Measurements from ENCODE around the gene HMGXB4. TPM values are rescaled to one million over a fixed set of nuclear protein-coding genes. Genes with fewer than 3 reads are reported as not detected.

The HMGXB4 gene
- total RNA-seq, 1 donor from 2014 or later: 38.2 TPM

- no peak overlapping the region for H3K27ac Mint-ChIP-seq
- peaks cover 13% of the 10 kb centered on the region for H3K27me3 Mint-ChIP-seq (ENCODE audit: low read depth)
- no peak for TF ChIP-seq CTCF (IDR thresholded peaks at IDR 0.05; ENCODE audit: unreplicated experiment)
- H3K4me1 Mint-ChIP-seq: peaks cover 8% of the 10 kb centered on the region
- no peak for DNase-seq (ENCODE audit: low spot score in 2 of 2, unreplicated experiment in 2 of 2)
- no peaks in the 10 kb centered on the region for H3K9me3 Mint-ChIP-seq
- H3K36me3 Mint-ChIP-seq: no peaks in the 10 kb centered on the region
- H3K4me3 Mint-ChIP-seq: no peak overlapping the region
These were observed 42.3 kb upstream of the HMGXB4 start for GRCh38 chr22:35214968-35215367.

GRCh38 chr22:35215993-35216392 is 41.3 kb upstream of the HMGXB4 start:
- H3K4me1 Mint-ChIP-seq: peaks cover 8% of the 10 kb centered on the region
- TF ChIP-seq CTCF (IDR thresholded peaks at IDR 0.05; ENCODE audit: unreplicated experiment): no peak

GRCh38 chr22:35217527-35217926 is 39.8 kb upstream of the HMGXB4 start:
- H3K4me3 Mint-ChIP-seq: no peak overlapping the region
- peaks cover 17% of the 10 kb centered on the region for H3K27me3 Mint-ChIP-seq (ENCODE audit: low read depth)
- no peaks in the 10 kb centered on the region for H3K4me1 Mint-ChIP-seq
- no peak overlapping the region for H3K27ac Mint-ChIP-seq
- H3K36me3 Mint-ChIP-seq: no peaks in the 10 kb centered on the region
- no peak for TF ChIP-seq CTCF (IDR thresholded peaks at IDR 0.05; ENCODE audit: unreplicated experiment)
- H3K9me3 Mint-ChIP-seq: no peaks in the 10 kb centered on the region
- DNase-seq (ENCODE audit: low spot score in 2 of 2, unreplicated experiment in 2 of 2): no peak

More at GRCh38 chr22:35215993-35216392, 41.3 kb upstream of the HMGXB4 start:
- DNase-seq (ENCODE audit: low spot score in 2 of 2, unreplicated experiment in 2 of 2): no peak
- peaks cover 14% of the 10 kb centered on the region for H3K27me3 Mint-ChIP-seq (ENCODE audit: low read depth)
- H3K4me3 Mint-ChIP-seq: no peak overlapping the region
- H3K27ac Mint-ChIP-seq: no peak overlapping the region
- no peaks in the 10 kb centered on the region for H3K9me3 Mint-ChIP-seq
- H3K36me3 Mint-ChIP-seq: no peaks in the 10 kb centered on the region

- peaks cover 20% of the 10 kb centered on the region for H3K27me3 Mint-ChIP-seq (ENCODE audit: low read depth)
- TF ChIP-seq CTCF (IDR thresholded peaks at IDR 0.05; ENCODE audit: unreplicated experiment): no peak
- no peak overlapping the region for H3K27ac Mint-ChIP-seq
- no peaks in the 10 kb centered on the region for H3K4me1 Mint-ChIP-seq
- H3K4me3 Mint-ChIP-seq: no peak overlapping the region
- DNase-seq (ENCODE audit: low spot score in 2 of 2, unreplicated experiment in 2 of 2): no peak
- no peaks in the 10 kb centered on the region for H3K36me3 Mint-ChIP-seq
- H3K9me3 Mint-ChIP-seq: no peaks in the 10 kb centered on the region
These were observed 39.2 kb upstream of the HMGXB4 start for GRCh38 chr22:35218079-35218478.

GRCh38 chr22:35219012-35219411 is 38.3 kb upstream of the HMGXB4 start:
- TF ChIP-seq CTCF (IDR thresholded peaks at IDR 0.05; ENCODE audit: unreplicated experiment): no peak
- no peaks in the 10 kb centered on the region for H3K36me3 Mint-ChIP-seq
- no peaks in the 10 kb centered on the region for H3K9me3 Mint-ChIP-seq
- H3K4me1 Mint-ChIP-seq: no peaks in the 10 kb centered on the region
- DNase-seq (ENCODE audit: low spot score in 2 of 2, unreplicated experiment in 2 of 2): no peak
- H3K4me3 Mint-ChIP-seq: no peak overlapping the region
- no peak overlapping the region for H3K27ac Mint-ChIP-seq
- H3K27me3 Mint-ChIP-seq (ENCODE audit: low read depth): peaks cover 23% of the 10 kb centered on the region

- H3K4me3 Mint-ChIP-seq: no peak overlapping the region
- no peaks in the 10 kb centered on the region for H3K36me3 Mint-ChIP-seq
- H3K27ac Mint-ChIP-seq: no peak overlapping the region
- H3K9me3 Mint-ChIP-seq: no peaks in the 10 kb centered on the region
- TF ChIP-seq CTCF (IDR thresholded peaks at IDR 0.05; ENCODE audit: unreplicated experiment): no peak
- no peak for DNase-seq (ENCODE audit: low spot score in 2 of 2, unreplicated experiment in 2 of 2)
- no peaks in the 10 kb centered on the region for H3K4me1 Mint-ChIP-seq
- peaks cover 32% of the 10 kb centered on the region for H3K27me3 Mint-ChIP-seq (ENCODE audit: low read depth)
These were observed 37.1 kb upstream of the HMGXB4 start for GRCh38 chr22:35220221-35220620.

Data from mesothelial cell of epicardium (in vitro differentiated cells).